Embryonic facial prominence (tissue), 1 donor: ENCODE results near the gene STARD3NL.

ENCODE experiments used
- DNase-seq: peaks from one replicate; pipeline ENCODE4 v3.0.0-alpha.2; 2016; ENCODE audit errors: extremely low spot score

The STARD3NL gene

GRCh38 chr7:38185395-38186307 lies 7.6 kb downstream of the STARD3NL start:
- no peak for DNase-seq

- no peak for DNase-seq
Measured at GRCh38 chr7:38186593-38187314, 8.7 kb downstream of the STARD3NL start.

- DNase-seq = no peak
Measured at GRCh38 chr7:38187794-38188440, 9.9 kb downstream of the STARD3NL start.

GRCh38 chr7:38189231-38189938 lies 11.3 kb downstream of the STARD3NL start:
- no peak for DNase-seq

- DNase-seq = no peak
Measured at GRCh38 chr7:38190011-38190410, 12.0 kb downstream of the STARD3NL start.

- DNase-seq = no peak
Measured at GRCh38 chr7:38191791-38192190, 13.7 kb downstream of the STARD3NL start.

GRCh38 chr7:38192327-38192726 lies 14.3 kb downstream of the STARD3NL start:
- DNase-seq = no peak

- no peak for DNase-seq
Measured at GRCh38 chr7:38195804-38196595, 18.0 kb downstream of the STARD3NL start.

GRCh38 chr7:38198366-38198765 lies 20.3 kb downstream of the STARD3NL start:
- no peak for DNase-seq

- DNase-seq = no peak
Measured at GRCh38 chr7:38199154-38199553, 21.1 kb downstream of the STARD3NL start.

GRCh38 chr7:38199782-38200181 lies 21.7 kb downstream of the STARD3NL start:
- DNase-seq = no peak

GRCh38 chr7:38206071-38206470 lies 28.0 kb downstream of the STARD3NL start:
- no peak for DNase-seq

- DNase-seq = no peak
Measured at GRCh38 chr7:38207843-38208242, 29.8 kb downstream of the STARD3NL start.

GRCh38 chr7:38211486-38211885 lies 33.4 kb downstream of the STARD3NL start:
- no peak for DNase-seq

GRCh38 chr7:38211940-38212339 lies 33.9 kb downstream of the STARD3NL start:
- no peak for DNase-seq

GRCh38 chr7:38215115-38215514 lies 37.1 kb downstream of the STARD3NL start:
- DNase-seq = no peak

- peak; percentile 35 for DNase-seq
Measured at GRCh38 chr7:38215735-38216670, 38.0 kb downstream of the STARD3NL start.

- DNase-seq = no peak
Measured at GRCh38 chr7:38217672-38218071, 39.6 kb downstream of the STARD3NL start.

GRCh38 chr7:38220452-38220851 lies 42.4 kb downstream of the STARD3NL start:
- no peak for DNase-seq
